HepG2 (cell line): ENCODE data around the gene ADM. TPM values are rescaled to one million over a fixed set of nuclear protein-coding genes. Genes with fewer than 3 reads are reported as not detected.

Source experiments
- ATF1 ChIP-seq: IDR thresholded peaks from 2 replicates; pipeline ENCODE4 v1.6.1; 2016; ENCODE audit warnings: mild to moderate bottlenecking, control low read depth
- CEBPZ ChIP-seq: IDR thresholded peaks from 2 replicates; pipeline ENCODE4 v1.6.1; 2012; ENCODE audit warnings: low read length, improper control_type of control experiment
- DNMT1 ChIP-seq: sonication (generic); formaldehyde crosslinking; IDR thresholded peaks from 2 replicates; pipeline ENCODE4 v1.5.1; 2020; ENCODE audit warnings: mild to moderate bottlenecking, missing genetic modification reagents
- ELF1 ChIP-seq: sonication (generic); formaldehyde crosslinking; IDR thresholded peaks from 2 replicates; pipeline ENCODE4 v1.4.0; 2020; ENCODE audit warnings: missing genetic modification reagents
- JUN ChIP-seq: sonication (generic); formaldehyde crosslinking; IDR thresholded peaks from 2 replicates; pipeline ENCODE4 v1.4.0; 2020; ENCODE audit warnings: mild to moderate bottlenecking, missing genetic modification reagents
- KAT8 ChIP-seq: IDR thresholded peaks from 2 replicates; pipeline ENCODE4 v1.6.1; 2016; ENCODE audit warnings: missing genetic modification reagents, missing compliant biosample characterization
- KLF15 ChIP-seq: sonication (generic); formaldehyde crosslinking; IDR thresholded peaks from 2 replicates; pipeline ENCODE4 v1.8.1; 2023; ENCODE audit warnings: borderline replicate concordance, mild to moderate bottlenecking, inconsistent platforms, missing genetic modification reagents, mixed read lengths
- MTF1 ChIP-seq: sonication (generic); formaldehyde crosslinking; IDR thresholded peaks from 2 replicates; pipeline ENCODE4 v1.5.0; 2020; ENCODE audit warnings: missing genetic modification reagents
- PAX8 ChIP-seq: sonication (generic); formaldehyde crosslinking; IDR thresholded peaks from 2 replicates; pipeline ENCODE4 v1.8.0; 2022; ENCODE audit warnings: mild to moderate bottlenecking, missing genetic modification reagents, borderline replicate concordance
- PPARG ChIP-seq: conservative IDR thresholded peaks from 2 replicates; pipeline ENCODE4 v1.6.1; 2016; ENCODE audit warnings: missing biosample characterization, missing genetic modification reagents
- RFXANK ChIP-seq: IDR thresholded peaks from 2 replicates; pipeline ENCODE4 v1.6.1; 2016
- SOX5 ChIP-seq: IDR thresholded peaks from 2 replicates; pipeline ENCODE4 v1.6.1; 2016; ENCODE audit warnings: borderline replicate concordance
- TFDP2 ChIP-seq: sonication (generic); formaldehyde crosslinking; IDR thresholded peaks from 2 replicates; pipeline ENCODE4 v1.4.0; 2020; ENCODE audit warnings: missing genetic modification reagents
- ZFX ChIP-seq: sonication (generic); formaldehyde crosslinking; IDR thresholded peaks from 2 replicates; pipeline ENCODE4 v1.4.0; 2020; ENCODE audit warnings: mild to moderate bottlenecking, low read depth, missing genetic modification reagents, moderate library complexity
- ZHX2 ChIP-seq, 2 experiments: sonication (generic) in 1 of 2; formaldehyde crosslinking in 1 of 2; IDR thresholded peaks; 2 replicates each; pipeline versions ENCODE4 v1.6.1 to v1.9.0; 2014 to 2022; ENCODE audit warnings: antibody characterized with exemption in 1 of 2, borderline replicate concordance in 1 of 2, inconsistent platforms in 1 of 2, low read depth in 1 of 2, missing genetic modification reagents in 1 of 2
- ZNF614 ChIP-seq: IDR thresholded peaks from 2 replicates; pipeline ENCODE4 v1.6.1; 2018; ENCODE audit warnings: missing biosample characterization, missing genetic modification reagents, inconsistent platforms, borderline replicate concordance
- ZNF746 ChIP-seq: sonication (generic); formaldehyde crosslinking; IDR thresholded peaks from 2 replicates; pipeline ENCODE4 v1.8.0; 2022; ENCODE audit warnings: mild to moderate bottlenecking, missing genetic modification reagents
- ZNF781 ChIP-seq: sonication (generic); formaldehyde crosslinking; IDR thresholded peaks from 2 replicates; pipeline ENCODE4 v1.5.1; 2020; ENCODE audit warnings: borderline replicate concordance, mild to moderate bottlenecking, missing genetic modification reagents; ENCODE audit errors: not compliant biosample characterization
- ZSCAN9 ChIP-seq: IDR thresholded peaks from 2 replicates; pipeline ENCODE4 v1.6.1; 2016; ENCODE audit warnings: borderline replicate concordance
- polyA plus RNA-seq, 8 experiments: library from polyadenylated mRNA; depleted of rRNA in 3 of 8; stranded (reverse) in 7 of 8; unstranded in 1 of 8; fragments of >200 nt; fragmentation: Illumina TruSeq in 4 of 8; extraction: Trizol in 4 of 8; gene quantifications; 2 replicates each; pipeline versions ENCODE4 v1.2.1 to v1.2.3, GENCODE V29; 2011 to 2016; ENCODE audit warnings: low read depth in 4 of 8, missing spikeins in 1 of 8, mixed read lengths in 1 of 8; ENCODE audit not compliant: insufficient read depth in 1 of 8
- total RNA-seq, 5 experiments: library from RNA; depleted of rRNA; stranded (reverse); fragments of >200 nt; fragmentation: Illumina TruSeq; extraction: Trizol; gene quantifications; 2 replicates each; pipeline ENCODE4 v1.2.3, GENCODE V29; 2016; ENCODE audit warnings: low read depth in 1 of 5

Gene ADM
- total and polyA plus RNA-seq, 2 of the 13 experiments (the other 11 are each of a cell fraction or from before 2014, with no cell fraction given) = 10.7 to 26.1 TPM

GRCh38 chr11:10351765-10352641 lies 47.1 kb downstream of the ADM start (continued):
- TF ChIP-seq SOX5 (CRISPR knock-in tag) (peak; percentile 61; the same call in 1 of the 2 replicates), RFXANK (no peak), KLF15 (CRISPR knock-in tag) (no peak), JUN (CRISPR knock-in tag) (peak; percentile 61; the same call in 1 of the 2 replicates), ELF1 (0 out of 2 replicates have a peak, but pooled peaks have one; percentile 15), KAT8 (CRISPR knock-in tag) (0 out of 2 replicates have a peak, but pooled peaks have one; percentile 28), PAX8 (CRISPR knock-in tag) (no peak), ATF1 (no peak), ZHX2 (IDR thresholded peaks at IDR 0.05; ENCODE audit: low read depth) (no peak), ZHX2 (CRISPR knock-in tag; IDR thresholded peaks at IDR 0.05; ENCODE audit: borderline replicate concordance) (no peak), CEBPZ (no peak), ZNF781 (CRISPR knock-in tag) (no peak), ZSCAN9 (CRISPR knock-in tag) (0 out of 2 replicates have a peak, but pooled peaks have one; percentile 13), TFDP2 (CRISPR knock-in tag) (no peak), PPARG (peak; percentile 57; the same call in 1 of the 2 replicates), ZNF746 (CRISPR knock-in tag) (no peak), MTF1 (CRISPR knock-in tag) (no peak), DNMT1 (no peak), ZNF614 (CRISPR knock-in tag) (no peak), ZFX (CRISPR knock-in tag) (no peak)
